CD4-positive, alpha-beta T cell treated with Interleukin-17A for 4 hours (primary cell): ENCODE results near the gene TBL3.
A peak's percentile ranks its signal among the peaks of the same experiment; 100 is the strongest.
"Not testable (repeated sequence)": the region's sequence is repeated elsewhere in the genome, so short reads cannot be mapped to it uniquely, and the experiment has no call there.

ENCODE experiments used
- DNase-seq: peaks from one replicate; pipeline ENCODE4 v3.0.0-alpha.2; 2020; ENCODE audit warnings: mixed read lengths

The TBL3 gene

GRCh38 chr16:1971796-1972489 is at the start of gene TBL3:
TSS of gene TBL3 (plus strand) at chr16:1972053. CDS start at chr16:1972165, 112 bp downstream.
- peak; percentile 95 for DNase-seq

DNA sequence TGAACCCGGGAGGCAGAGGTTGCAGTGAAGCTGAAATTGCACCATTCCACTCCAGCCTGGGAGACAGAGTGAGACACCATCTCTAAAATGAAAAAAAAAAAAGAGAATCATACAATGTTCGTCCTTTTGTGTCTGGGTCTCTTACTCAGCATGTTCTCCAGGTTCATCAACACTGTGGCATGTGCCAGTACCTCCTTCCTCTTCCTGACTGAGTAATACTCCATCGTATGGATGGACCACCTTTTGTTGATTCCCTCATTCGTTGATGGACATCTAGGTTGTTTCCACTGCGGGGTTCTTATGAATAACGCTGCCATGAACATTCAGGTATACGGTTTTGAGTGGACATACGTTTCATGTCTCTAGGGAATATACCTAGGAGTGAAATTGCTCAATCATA is 49.5 kb upstream of the TBL3 start:
- DNase-seq = no peak

GRCh38 chr16:1923299-1924034 is 48.4 kb upstream of the TBL3 start:
- peak; percentile 31 for DNase-seq

DNA sequence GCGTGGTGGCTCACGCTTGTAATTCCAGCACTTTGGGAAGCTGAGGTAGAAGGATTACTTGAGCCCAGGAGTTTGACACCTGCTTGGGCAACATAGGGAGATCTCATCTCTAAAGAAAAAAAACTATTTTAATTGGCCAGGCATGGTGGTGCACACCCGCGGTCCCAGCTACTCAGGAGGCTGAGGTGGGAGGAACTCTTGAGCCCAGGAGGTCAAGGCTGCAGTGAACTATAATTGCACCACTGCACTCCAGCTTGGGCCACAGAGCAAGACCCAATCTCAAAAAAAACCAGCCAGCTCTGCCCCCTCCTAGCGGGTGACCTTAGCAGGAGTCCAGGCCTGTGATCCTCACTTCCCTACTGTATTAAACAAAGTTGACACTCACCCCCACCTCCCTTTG is 47.8 kb upstream of the TBL3 start:
- DNase-seq = no peak

DNA sequence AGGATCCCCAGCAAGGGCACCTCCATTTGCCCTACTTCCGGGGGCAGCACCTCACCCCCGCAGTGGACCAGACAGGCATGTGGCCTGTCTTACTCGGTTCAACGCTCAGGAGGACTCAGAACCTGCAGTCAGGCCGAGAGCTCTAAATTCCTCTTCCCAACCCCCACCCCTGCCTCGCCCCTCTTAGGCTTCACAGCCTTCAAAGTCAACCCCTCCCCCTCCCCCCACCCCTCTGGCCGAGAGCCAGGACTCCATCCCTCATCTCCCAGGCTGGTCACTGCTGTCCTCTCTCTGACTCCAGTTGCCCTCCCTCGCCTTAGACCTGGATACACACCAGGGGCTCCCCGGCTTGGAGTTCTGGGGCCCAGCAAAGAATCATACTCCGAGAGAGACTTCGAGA is 45.6 kb upstream of the TBL3 start:
- DNase-seq = no peak

DNA sequence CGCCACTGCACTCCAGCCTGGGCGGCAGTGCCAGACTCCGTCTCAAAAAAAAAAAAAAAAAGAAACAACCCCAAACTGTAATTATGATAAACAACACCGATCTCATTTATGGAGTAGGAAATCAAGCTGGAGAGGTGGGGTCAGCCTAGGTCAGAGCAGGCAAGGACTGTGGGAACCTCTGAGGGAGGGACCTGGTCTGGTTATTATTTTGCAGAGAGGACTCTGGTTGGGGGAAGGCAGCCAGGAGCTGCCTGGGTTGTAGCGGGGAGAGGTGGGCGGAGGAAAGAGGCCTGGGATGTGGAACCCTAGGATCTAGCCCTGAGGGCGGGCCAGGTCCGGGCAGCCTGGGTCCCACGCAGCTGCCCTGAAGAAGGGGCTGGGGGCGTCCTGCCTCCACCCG is 42.7 kb upstream of the TBL3 start:
- peak; percentile 29 for DNase-seq

DNA sequence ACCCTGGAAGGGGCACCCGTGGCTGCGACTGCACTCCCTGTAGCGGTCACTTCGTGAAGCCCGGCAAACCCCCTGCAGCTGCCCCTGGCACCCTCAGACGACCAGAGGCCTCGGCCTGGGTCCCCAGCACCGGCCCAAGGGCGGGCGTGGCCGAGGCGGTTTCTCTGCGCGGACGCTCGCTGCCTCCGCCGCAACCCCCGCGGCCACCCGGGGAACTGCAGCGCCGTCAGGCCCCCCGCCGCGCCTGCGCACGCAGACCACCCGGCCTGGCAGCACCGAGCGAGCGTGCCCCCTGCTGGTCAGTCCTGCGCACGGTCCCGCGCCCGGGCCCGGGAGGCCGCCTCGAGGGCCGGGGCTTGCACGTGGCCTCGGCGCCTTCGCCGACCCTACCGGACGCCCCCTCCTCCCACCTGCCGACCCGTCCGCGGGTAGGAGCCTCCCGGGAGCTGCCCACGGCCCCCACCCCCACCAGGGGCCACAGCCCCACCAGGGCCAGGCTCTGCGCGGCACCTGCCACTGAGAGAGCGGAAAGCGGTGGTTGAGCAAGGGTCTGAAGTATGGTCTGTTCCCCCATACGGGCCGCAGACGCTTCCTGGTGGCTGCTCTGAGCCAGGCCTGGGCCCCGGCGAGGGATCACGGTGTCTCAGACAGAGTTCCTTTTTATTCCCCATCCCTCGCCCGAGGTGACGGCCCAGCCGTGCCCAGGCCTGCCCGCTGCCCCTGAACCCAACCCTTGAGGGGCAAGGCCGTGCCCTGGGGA is 42.1 kb upstream of the TBL3 start:
- peak; percentile 95 for DNase-seq

GRCh38 chr16:1930338-1930720 is 41.5 kb upstream of the TBL3 start:
- DNase-seq = no peak

GRCh38 chr16:1932050-1933028 is 39.5 kb upstream of the TBL3 start:
- no peak for DNase-seq

DNA sequence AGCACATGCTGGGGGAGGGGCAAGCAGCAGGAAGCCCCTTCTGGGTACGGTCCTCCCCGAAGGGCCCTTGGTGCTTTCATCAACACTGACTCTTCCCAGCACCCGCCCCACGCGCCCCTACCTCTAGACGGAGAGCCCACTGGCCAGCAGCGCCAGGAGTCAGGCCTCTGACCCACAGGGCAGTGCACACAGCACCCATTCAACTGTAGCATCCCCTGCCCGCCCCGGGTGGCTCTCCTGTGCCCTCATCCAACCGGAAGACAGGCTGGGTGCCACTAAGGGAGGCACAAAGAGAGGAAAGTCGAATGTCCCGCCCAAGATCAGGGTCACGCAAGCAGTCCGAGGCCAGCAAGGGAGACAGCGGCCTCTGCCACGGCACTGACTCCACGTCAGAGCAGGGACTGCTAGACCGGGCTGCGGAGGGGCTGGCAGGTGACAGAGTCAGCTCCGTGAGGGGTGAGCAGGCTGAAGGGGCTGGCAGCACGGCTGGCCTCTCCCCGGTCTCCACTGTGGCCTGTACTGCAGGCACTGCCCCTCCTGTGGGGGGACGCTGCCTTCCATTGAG is 38.7 kb upstream of the TBL3 start:
- DNase-seq = no peak

- no peak for DNase-seq
Observed at GRCh38 chr16:1936945-1937479, 34.8 kb upstream of the TBL3 start.

- no peak for DNase-seq
Observed at GRCh38 chr16:1938316-1938715, 33.5 kb upstream of the TBL3 start.

DNA sequence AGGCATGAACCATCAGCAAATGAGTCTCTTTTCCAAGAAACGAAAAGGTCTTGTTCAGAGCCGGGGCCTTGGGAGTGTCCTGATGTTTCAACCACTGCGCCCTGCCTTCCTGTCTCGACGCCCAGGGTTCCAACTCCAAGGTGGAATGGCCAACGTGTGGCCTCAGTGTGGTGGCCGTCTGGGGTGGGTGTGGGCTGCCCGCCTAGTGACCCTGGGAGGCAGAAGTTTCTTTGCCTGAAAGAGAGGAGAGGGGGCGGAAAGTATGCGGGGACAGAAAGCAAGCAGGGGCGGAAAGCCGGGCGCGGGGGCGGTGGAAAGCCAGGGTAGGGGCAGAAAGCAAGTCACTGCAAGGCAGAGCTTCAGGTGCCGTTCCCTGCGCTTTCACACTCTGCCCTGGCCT is 32.9 kb upstream of the TBL3 start:
- no peak for DNase-seq

GRCh38 chr16:1939833-1940232 is 32.0 kb upstream of the TBL3 start:
- DNase-seq = not testable (repeated sequence)

- no peak for DNase-seq
Observed at GRCh38 chr16:1940273-1941161, 31.3 kb upstream of the TBL3 start.

DNA sequence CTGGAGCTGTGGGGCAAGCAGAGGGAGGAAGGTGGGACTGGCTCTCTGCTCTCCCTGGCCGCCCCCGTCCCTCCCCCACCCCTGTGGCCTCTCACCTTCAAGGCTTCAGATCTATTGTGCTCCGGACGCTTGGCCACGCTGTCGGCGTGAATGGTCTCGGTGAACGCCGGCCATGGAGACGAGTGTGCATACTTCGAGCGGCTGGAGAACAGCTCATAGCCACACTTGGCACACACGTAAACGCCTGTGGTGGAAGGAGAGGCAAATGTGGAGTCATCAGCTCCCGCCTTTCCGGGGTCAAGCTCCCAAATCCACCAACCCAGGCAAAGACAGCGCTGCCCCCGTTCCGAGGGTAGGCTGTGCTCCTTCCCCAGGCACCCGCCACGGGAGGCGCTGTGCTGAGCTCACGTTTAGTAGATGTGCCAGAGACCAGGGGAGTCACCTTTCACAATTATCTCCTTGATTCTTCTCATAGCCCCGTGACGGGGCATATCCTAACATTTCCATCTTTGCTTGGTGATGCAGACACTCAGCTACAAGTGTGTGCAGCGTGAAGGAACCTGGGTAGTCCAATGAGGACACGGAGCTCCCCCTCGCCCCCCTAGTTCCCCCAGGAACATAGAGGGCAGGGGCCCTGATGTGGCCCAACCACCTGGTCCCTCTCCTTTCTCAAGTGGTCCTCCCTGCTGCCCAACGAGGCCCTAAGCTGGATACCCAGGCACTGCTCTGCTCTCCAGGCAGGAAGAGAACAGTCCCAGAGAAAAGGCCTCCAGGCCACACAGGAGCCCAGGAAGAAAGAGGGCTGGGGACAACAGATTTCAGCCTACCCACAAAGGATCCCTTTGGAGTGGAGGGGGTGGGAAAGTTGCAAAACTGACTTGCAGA is 30.4 kb upstream of the TBL3 start:
- no peak for DNase-seq

GRCh38 chr16:1942047-1942809 is 29.6 kb upstream of the TBL3 start:
- no peak for DNase-seq

DNA sequence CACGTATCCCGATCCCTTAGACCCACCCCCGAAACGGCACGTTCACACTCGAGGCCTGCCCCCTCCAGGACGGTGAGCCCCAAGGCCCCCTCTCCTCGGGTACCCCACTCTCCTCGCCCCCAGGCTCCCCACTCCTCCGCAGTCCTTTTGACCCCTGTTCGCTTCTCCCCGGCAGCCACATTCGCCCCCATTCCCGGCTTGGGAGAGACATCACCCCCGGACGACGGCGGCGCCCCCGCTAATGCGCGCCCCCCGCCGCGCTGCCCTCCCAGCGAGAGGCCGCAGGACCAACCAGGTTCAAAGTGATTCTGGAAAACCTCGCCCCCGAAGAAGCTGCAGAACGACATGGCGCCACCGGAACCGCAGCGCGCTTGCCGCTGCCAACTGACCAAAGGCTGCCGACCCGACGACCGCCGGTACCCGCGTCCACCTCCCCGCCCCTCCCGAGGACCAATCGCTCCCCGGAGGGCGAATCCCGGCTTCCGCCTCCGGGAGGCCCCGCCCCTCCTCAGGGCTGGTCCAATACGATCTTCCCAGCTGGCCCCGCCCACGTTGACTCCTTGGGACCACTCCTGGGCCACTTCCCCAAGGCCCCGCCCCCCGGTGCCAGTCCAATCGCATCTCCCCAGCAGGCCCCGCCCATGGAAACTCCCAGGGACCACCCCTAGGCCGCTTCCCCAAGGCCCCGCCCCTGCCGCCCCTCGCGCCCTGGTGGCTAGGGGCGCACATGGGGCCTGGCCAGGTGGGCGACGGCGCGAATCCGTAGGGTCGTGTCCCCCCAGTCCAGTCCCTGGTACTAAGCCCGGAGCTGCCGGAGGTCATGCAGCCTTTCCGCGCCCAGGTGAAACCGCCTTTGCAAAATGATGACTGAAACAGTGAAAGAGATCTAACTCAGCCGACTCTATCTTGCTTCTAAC is 28.8 kb upstream of the TBL3 start, which contains the start of gene MSRB1:
Gene MSRB1 (minus strand): TSS at position 390 of the 917 bp plus-strand sequence. CDS start 43 bp downstream, at position 347.
- peak; percentile 100 for DNase-seq
